Omental fat pad (tissue), 4 donors: ENCODE measurements around the gene FAM184B. TPM values are rescaled to one million over a fixed set of nuclear protein-coding genes. Genes with fewer than 3 reads are reported as not detected.

Source experiments
- ATAC-seq: fragments of 150-250 bp; one replicate; pipeline ENCODE4 v1.9.1; 2016; ENCODE audit warnings: mild to moderate bottlenecking, moderate library complexity; ENCODE audit not compliant: low FRiP score
- DNase-seq: peaks from one replicate; pipeline ENCODE4 v3.0.0-alpha.2; 2019; ENCODE audit warnings: low spot score
- CTCF ChIP-seq, 3 donors: fragments of 450-650 bp; IDR thresholded peaks; one replicate each; pipeline ENCODE4 v1.5.1; 2016 to 2017; ENCODE audit warnings: antibody characterized with exemption in 3 of 3, mild to moderate bottlenecking in 3 of 3, moderate library complexity in 2 of 3
- total RNA-seq, 4 donors: library from RNA; depleted of rRNA; stranded (reverse); fragments of >200 nt; gene quantifications; one replicate each; pipeline ENCODE4 v1.1.0, GENCODE V29; 2016

The FAM184B gene
- total RNA-seq, 4 donors from 2014 or later, result not detected

GRCh38 chr4:17812125-17812524 lies 30.7 kb upstream of the FAM184B start:
- ATAC-seq, result no peak
- no peak for DNase-seq
- no peak for TF ChIP-seq CTCF (IDR thresholded peaks at IDR 0.05)

- no peak for TF ChIP-seq CTCF (IDR thresholded peaks at IDR 0.05)
- DNase-seq (no peak), ATAC-seq (peak; percentile 1)
Observed at GRCh38 chr4:17811078-17811603, 29.7 kb upstream of the FAM184B start.

- TF ChIP-seq CTCF (IDR thresholded peaks at IDR 0.05), result no peak
- peak; percentile 100 for ATAC-seq
Observed at GRCh38 chr4:17810260-17811077, 29.0 kb upstream of the FAM184B start, which contains the start of the genes DCAF16 and NCAPG. TSS of gene DCAF16 (minus strand) at chr4:17810757. CDS start at chr4:17804141, 6,616 bp downstream. TSS of gene NCAPG (plus strand) at chr4:17810979. CDS start at chr4:17811078, 99 bp downstream.

GRCh38 chr4:17809667-17810066 lies 28.2 kb upstream of the FAM184B start:
- ATAC-seq (no peak), DNase-seq (no peak)
- no peak for TF ChIP-seq CTCF (IDR thresholded peaks at IDR 0.05)

More at GRCh38 chr4:17810260-17811077, 29.0 kb upstream of the FAM184B start, which contains the start of the genes DCAF16 and NCAPG:
- peak; percentile 99 for DNase-seq

GRCh38 chr4:17807446-17807845 lies 26.0 kb upstream of the FAM184B start:
- DNase-seq (no peak), ATAC-seq (no peak)
- TF ChIP-seq CTCF (IDR thresholded peaks at IDR 0.05), result no peak

GRCh38 chr4:17805580-17806155 lies 24.2 kb upstream of the FAM184B start:
- ATAC-seq (no peak), DNase-seq (no peak)
- TF ChIP-seq CTCF (IDR thresholded peaks at IDR 0.05), result no peak
